WTC11 (cell line): ENCODE results near the gene WIPF3. TPM values are rescaled to one million over a fixed set of nuclear protein-coding genes. Genes with fewer than 3 reads are reported as not detected.
"Not testable (repeated sequence)": the region's sequence is repeated elsewhere in the genome, so short reads cannot be mapped to it uniquely, and the experiment has no call there.

Experiments
- ATAC-seq: fragments of 200-7000 bp; cut with Tn5 transposase; 2 replicates; pipeline ENCODE4 v1.10.0; 2021; ENCODE audit warnings: mild to moderate bottlenecking, moderate library complexity
- CTCF ChIA-PET: fragments of 300-600 bp; sonication (Branson Sonifier 250); formaldehyde crosslinking; loops from one replicate; lab custom pipeline; 2021; ENCODE audit warnings: antibody characterized with exemption; lab: Charles Lee
- POLR2A ChIA-PET: fragments of 350-600 bp; sonication (Branson Sonifier 250); formaldehyde crosslinking; loops from one replicate; lab custom pipeline; 2021; ENCODE audit warnings: antibody characterized with exemption; lab: Charles Lee
- DNase-seq: peaks from one replicate; pipeline ENCODE4 v3.0.0; 2021; ENCODE audit warnings: low spot score
- H3K27ac Mint-ChIP-seq: 2 replicates; pipeline ENCODE4 v1.8.0; 2021; ENCODE audit warnings: mixed read lengths
- H3K27me3 Mint-ChIP-seq: 2 replicates; pipeline ENCODE4 v1.8.0; 2021; ENCODE audit warnings: low read depth, mild to moderate bottlenecking, moderate library complexity, mixed read lengths
- H3K36me3 Mint-ChIP-seq: 2 replicates; pipeline ENCODE4 v1.8.0; 2021; ENCODE audit warnings: mixed read lengths
- H3K4me1 Mint-ChIP-seq: 2 replicates; pipeline ENCODE4 v1.8.0; 2022; ENCODE audit warnings: mixed read lengths
- H3K4me3 Mint-ChIP-seq: 2 replicates; pipeline ENCODE4 v1.8.0; 2021; ENCODE audit warnings: mild to moderate bottlenecking, moderate library complexity, mixed read lengths
- H3K9me3 Mint-ChIP-seq: 2 replicates; pipeline ENCODE4 v1.8.0; 2021; ENCODE audit warnings: mixed read lengths
- CDX4 ChIP-seq: fragments of 250-450 bp; sonication (Bioruptor Pico); IDR thresholded peaks from 2 replicates; pipeline ENCODE4 v1.9.0; 2021; ENCODE audit warnings: moderate library complexity, mild to moderate bottlenecking, inconsistent platforms, borderline replicate concordance
- FOXP1 ChIP-seq: sonication (generic); formaldehyde crosslinking; IDR thresholded peaks from 2 replicates; pipeline ENCODE4 v1.8.0; 2022; ENCODE audit warnings: missing genetic modification reagents, mild to moderate bottlenecking, moderate library complexity, borderline replicate concordance
- GTF2I ChIP-seq: fragments of 250-450 bp; sonication (Bioruptor Pico); conservative IDR thresholded peaks from 2 replicates; pipeline ENCODE4 v1.4.0; 2021; ENCODE audit warnings: mild to moderate bottlenecking
- JUN ChIP-seq: sonication (generic); formaldehyde crosslinking; IDR thresholded peaks from 2 replicates; pipeline ENCODE4 v1.8.0; 2023; ENCODE audit warnings: mild to moderate bottlenecking, missing genetic modification reagents
- SMAD4 ChIP-seq: sonication (generic); formaldehyde crosslinking; IDR thresholded peaks from 2 replicates; pipeline ENCODE4 v1.8.0; 2022; ENCODE audit warnings: mild to moderate bottlenecking, missing genetic modification reagents
- TEAD4 ChIP-seq: sonication (generic); formaldehyde crosslinking; IDR thresholded peaks from 2 replicates; pipeline ENCODE4 v1.8.0; 2022; ENCODE audit warnings: mild to moderate bottlenecking, missing genetic modification reagents
- TP53 ChIP-seq: sonication (generic); formaldehyde crosslinking; IDR thresholded peaks from 2 replicates; pipeline ENCODE4 v1.8.1; 2023; ENCODE audit warnings: mild to moderate bottlenecking, missing genetic modification reagents
- ZMAT4 ChIP-seq: fragments of 250-450 bp; sonication (Bioruptor Pico); IDR thresholded peaks from 2 replicates; pipeline ENCODE4 v1.9.0; 2021; ENCODE audit warnings: mild to moderate bottlenecking
- ZNF671 ChIP-seq: fragments of 250-450 bp; sonication (Bioruptor Pico); IDR thresholded peaks from 2 replicates; pipeline ENCODE4 v1.8.0; 2021; ENCODE audit warnings: mild to moderate bottlenecking
- total RNA-seq: library from RNA; stranded (reverse); gene quantifications from 3 replicates; pipeline ENCODE4 v1.2.3, GENCODE V29; 2021
- TF ChIP-seq, protein P1 (sequence below): sonication (generic); formaldehyde crosslinking; IDR thresholded peaks from 2 replicates; pipeline ENCODE4 v1.8.1; 2022; ENCODE audit warnings: mild to moderate bottlenecking, moderate library complexity, missing genetic modification reagents
- TF ChIP-seq, protein P2 (sequence below): sonication (generic); formaldehyde crosslinking; IDR thresholded peaks from 2 replicates; pipeline ENCODE4 v1.8.0; 2023; ENCODE audit warnings: mild to moderate bottlenecking, missing genetic modification reagents

The WIPF3 gene
- total RNA-seq, 1 experiment from 2014 or later, result 9.9 TPM

- TF ChIP-seq CDX4 (CRISPR knock-in tag) (no peak), JUN (no peak), TEAD4 (CRISPR knock-in tag) (no peak), TP53 (CRISPR knock-in tag) (no peak), ZMAT4 (no peak), FOXP1 (CRISPR knock-in tag) (no peak)
- TF ChIP-seq, protein P1, sequence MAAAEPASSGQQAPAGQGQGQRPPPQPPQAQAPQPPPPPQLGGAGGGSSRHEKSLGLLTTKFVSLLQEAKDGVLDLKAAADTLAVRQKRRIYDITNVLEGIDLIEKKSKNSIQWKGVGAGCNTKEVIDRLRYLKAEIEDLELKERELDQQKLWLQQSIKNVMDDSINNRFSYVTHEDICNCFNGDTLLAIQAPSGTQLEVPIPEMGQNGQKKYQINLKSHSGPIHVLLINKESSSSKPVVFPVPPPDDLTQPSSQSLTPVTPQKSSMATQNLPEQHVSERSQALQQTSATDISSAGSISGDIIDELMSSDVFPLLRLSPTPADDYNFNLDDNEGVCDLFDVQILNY (CRISPR knock-in tag), result no peak
- TF ChIP-seq, all 79 proteins: peak for 0
These were observed 83.9 kb downstream of the WIPF3 start (continued) for GRCh38 chr7:29890251-29890650.

- ATAC-seq, H3K4me1 Mint-ChIP-seq, CTCF ChIA-PET, DNase-seq, H3K27ac Mint-ChIP-seq, POLR2A ChIA-PET, H3K4me3 Mint-ChIP-seq, H3K9me3 Mint-ChIP-seq, H3K27me3 Mint-ChIP-seq: not testable (repeated sequence)
- H3K36me3 Mint-ChIP-seq, result peaks cover 19% of the 10 kb centered on the region
These were observed 84.5 kb downstream of the WIPF3 start for GRCh38 chr7:29890786-29891185.

DNA sequence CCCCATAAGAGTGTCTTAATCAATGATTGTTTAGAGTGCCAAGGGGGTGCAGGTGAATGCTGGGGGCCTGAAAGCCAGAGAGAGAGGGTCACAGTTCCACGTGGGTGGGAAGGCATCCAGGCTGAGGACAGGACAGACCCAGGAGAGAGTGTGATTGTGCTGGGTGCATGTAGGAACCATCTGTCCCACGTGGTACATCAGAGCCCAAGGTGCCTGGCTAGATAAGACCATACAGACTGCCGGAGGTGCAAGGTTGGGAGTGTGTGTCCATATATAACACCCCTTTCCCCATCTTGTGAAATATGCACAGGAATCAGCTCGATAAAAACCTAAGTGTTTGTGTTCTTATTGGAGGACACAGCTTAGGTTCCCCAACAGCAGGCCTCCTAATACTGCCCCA lies 85.5 kb downstream of the WIPF3 start:
- TF ChIP-seq, protein P2, sequence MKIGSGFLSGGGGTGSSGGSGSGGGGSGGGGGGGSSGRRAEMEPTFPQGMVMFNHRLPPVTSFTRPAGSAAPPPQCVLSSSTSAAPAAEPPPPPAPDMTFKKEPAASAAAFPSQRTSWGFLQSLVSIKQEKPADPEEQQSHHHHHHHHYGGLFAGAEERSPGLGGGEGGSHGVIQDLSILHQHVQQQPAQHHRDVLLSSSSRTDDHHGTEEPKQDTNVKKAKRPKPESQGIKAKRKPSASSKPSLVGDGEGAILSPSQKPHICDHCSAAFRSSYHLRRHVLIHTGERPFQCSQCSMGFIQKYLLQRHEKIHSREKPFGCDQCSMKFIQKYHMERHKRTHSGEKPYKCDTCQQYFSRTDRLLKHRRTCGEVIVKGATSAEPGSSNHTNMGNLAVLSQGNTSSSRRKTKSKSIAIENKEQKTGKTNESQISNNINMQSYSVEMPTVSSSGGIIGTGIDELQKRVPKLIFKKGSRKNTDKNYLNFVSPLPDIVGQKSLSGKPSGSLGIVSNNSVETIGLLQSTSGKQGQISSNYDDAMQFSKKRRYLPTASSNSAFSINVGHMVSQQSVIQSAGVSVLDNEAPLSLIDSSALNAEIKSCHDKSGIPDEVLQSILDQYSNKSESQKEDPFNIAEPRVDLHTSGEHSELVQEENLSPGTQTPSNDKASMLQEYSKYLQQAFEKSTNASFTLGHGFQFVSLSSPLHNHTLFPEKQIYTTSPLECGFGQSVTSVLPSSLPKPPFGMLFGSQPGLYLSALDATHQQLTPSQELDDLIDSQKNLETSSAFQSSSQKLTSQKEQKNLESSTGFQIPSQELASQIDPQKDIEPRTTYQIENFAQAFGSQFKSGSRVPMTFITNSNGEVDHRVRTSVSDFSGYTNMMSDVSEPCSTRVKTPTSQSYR, result no peak
- no peak for TF ChIP-seq TP53 (CRISPR knock-in tag)
- Mint-ChIP-seq H3K27me3 (no peaks in the 10 kb centered on the region), H3K36me3 (peaks cover 28% of the 10 kb centered on the region), H3K27ac (no peak overlapping the region), H3K4me1 (no peaks in the 10 kb centered on the region), H3K9me3 (peaks cover 7% of the 10 kb centered on the region), H3K4me3 (no peak overlapping the region)
- no peak for ATAC-seq
- ChIA-PET POLR2A (no interaction called here), CTCF (no interaction called here)
- DNase-seq, result no peak

DNA sequence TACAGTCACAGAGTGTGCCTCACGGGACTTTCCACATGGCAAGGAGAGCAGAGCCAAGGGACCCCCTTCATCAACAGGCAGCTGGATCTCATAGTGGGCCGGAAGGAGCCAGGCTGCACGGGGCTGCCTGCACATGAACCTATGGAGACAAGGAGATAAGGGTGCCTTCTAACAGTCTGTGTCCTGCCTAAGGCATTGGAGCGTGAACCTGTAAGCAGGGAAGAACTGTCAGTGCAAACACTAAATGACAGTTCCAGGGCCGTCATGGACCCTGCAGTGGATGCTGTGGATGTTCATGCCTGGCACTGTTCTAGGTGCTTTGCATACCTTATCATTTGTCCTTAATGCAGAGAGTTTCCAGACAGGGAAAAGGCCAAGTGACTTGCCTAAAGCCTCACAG lies 85.9 kb downstream of the WIPF3 start:
- Mint-ChIP-seq H3K27me3 (no peaks in the 10 kb centered on the region), H3K27ac (no peak overlapping the region)
- CTCF ChIA-PET, result no interaction called here
- TF ChIP-seq, protein P2, result no peak
- TF ChIP-seq GTF2I (CRISPR knock-in tag) (no peak), SMAD4 (CRISPR knock-in tag) (no peak), ZNF671 (no peak)
- TF ChIP-seq, all 79 proteins: peak for 0
- POLR2A ChIA-PET, result no interaction called here
- ATAC-seq, result no peak
- Mint-ChIP-seq H3K36me3 (peaks cover 32% of the 10 kb centered on the region), H3K4me3 (no peak overlapping the region), H3K9me3 (peaks cover 12% of the 10 kb centered on the region), H3K4me1 (no peaks in the 10 kb centered on the region)
- DNase-seq, result no peak
